GM12801 (cell line): Measurements from ENCODE around the gene ZDHHC8.

Experiments used
- CTCF ChIP-seq: IDR thresholded peaks from one replicate; pipeline ENCODE4 v1.5.1; 2011; ENCODE audit warnings: control low read depth; ENCODE audit not compliant: insufficient read length; ENCODE audit errors: extremely low read depth

The ZDHHC8 gene

DNA sequence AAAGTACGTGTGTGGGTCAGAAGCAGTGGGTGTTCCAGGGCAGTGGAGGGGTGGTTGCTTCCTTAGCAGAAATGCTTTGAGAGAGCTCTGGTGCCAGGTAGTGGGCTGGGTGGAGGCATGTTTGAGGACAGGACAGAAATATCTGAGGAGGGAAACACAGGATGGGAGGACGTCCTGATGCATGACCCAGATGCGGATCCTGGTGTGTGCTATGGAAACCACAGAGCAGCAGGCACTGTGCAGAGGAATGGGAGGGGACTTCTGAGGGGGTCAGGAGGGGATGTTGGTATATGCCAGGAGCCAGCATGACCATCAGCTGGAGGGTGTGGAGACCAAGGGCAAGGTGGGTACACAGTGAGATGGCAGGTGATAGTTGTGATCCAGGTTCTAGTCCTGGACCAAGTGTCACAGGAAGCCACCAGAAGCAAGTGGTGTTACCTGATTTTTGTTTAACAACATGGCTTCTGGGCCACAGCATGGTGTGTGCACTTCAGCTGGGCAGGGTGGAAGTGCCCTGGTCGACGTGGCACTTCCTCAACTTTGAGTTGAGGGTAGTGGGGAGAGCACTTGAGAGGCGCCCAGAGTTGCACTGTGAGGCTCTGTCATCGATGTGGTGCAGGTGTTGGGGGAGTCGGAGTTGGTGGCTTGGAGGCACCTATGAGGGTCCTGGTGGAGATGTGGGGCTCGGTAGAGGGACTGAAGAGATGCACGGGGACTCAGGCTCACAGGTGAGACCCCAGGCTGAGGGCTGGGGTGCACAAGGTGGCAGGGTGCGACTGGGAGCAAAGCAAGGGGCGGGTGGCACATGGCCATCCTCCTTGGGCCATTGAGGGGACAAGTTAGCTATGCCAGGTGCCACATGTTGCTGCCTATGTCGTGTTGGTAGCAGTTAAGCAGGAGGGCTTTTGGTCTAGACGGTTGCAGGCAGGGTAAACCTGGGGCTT is 44.0 kb upstream of the ZDHHC8 start:
- no peak for TF ChIP-seq CTCF

DNA sequence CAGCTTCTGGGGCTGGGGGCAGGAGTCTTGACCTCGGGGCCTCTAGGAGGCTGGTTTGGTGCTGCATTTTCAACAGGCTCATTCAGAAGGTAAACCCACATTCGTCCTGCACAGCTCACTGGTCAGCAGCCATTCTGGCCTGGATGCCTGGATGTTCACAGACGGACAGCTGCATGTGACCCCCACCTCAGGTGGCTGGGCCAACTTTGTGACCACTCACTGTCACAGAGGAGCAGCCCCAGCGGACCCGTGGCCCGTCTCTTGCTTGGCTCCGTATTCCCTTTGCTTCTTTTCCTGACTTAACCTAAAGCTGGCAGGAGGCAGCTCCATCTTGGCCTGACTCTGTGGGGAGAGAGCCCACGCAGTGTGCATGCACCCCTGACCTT is 43.3 kb upstream of the ZDHHC8 start:
- no peak for TF ChIP-seq CTCF

DNA sequence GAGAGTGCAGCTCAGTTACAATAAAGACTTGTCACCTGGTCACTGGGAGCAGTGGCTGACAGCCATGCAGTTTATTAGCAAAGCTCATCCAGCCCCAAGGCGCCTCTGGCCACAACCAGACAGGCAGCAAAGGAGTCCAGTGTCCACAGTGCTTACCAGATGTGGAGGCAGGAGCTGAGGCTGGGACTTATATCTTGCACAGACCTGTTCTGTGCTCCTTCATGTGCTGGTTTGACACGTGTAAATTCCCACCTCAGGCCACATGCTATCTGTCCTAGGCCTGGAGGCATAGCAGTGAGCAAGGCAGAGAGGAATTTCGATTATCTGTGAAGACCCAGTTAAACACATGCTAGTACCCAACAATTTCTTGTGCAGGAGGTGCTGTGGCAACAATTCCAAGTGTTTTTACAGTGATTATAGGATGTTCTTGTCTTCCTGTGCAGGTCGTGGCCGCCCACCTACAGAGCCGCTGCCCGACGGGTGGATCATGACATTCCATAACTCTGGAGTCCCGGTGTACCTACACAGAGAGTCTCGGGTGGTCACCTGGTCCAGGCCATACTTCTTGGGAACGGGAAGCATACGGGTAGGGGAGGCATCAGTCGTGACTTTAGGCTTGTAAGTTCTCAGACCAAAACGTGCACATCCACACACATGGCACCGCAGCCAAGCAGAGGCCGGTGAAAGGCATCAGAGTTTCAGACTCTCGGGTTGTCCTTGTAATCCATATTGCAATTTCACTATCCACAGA is 42.2 kb upstream of the ZDHHC8 start:
- no peak for TF ChIP-seq CTCF

DNA sequence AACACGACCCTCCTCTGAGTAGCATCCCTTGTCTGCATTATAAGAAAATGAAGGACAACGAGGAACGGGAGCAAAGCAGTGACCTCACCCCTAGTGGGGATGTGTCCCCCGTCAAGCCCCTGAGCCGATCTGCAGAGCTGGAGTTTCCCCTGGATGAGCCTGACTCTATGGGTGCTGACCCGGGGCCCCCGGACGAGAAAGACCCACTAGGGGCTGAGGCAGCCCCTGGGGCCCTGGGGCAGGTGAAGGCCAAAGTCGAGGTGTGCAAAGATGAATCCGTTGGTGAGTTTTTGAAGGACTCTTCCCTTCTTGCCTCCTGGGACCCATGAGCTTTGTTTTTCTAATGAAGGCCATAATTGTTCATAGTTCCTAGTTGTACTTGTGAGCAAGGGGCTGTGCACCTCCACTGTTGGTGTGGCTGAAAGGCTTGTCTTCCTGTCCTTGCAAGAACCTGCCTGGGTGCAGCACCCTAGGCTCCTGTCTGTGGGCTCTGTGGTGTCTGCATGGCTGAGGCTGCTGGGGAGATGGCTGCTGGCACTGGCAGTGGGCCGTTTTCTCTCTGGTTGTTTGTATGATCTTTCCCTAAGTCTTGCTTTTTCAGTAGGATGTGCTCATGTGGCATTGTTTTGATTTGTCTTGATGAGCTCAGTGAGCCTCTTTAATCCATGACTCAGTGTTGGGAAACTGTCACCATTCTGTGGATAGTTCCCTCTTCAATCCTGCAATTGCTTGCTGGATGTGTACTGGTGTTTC is 41.5 kb upstream of the ZDHHC8 start:
- TF ChIP-seq CTCF: no peak

DNA sequence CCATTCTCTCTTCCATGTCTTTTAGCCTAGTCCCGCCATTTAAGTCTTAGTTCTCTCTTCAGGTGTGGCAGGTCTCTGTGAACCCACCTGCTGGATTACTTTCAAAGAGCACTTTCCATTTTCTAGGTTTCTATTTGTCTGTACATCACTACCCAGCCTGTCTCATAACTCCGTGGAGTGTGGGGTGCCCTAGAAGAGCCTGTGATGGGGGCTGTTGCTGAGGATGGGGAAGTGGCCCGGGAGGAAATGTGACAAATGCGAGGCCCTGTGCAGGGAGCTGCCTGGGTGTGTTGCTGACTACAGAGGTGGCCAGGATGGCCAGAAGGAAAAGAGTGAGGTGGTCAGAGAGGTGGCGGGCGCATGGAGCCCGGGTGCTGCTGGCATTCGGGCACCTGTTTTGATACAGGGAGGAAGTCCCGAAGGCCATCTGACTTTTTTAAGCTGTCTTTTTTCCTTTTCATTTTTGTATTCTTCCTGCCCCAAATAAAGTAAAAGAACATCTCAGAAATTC is 40.8 kb upstream of the ZDHHC8 start:
- TF ChIP-seq CTCF: no peak

- TF ChIP-seq CTCF: no peak
Observed at GRCh38 chr22:20091690-20092476, 39.7 kb upstream of the ZDHHC8 start.
